ENCODE data around the gene JHY. TPM values are rescaled to one million over a fixed set of nuclear protein-coding genes. Genes with fewer than 3 reads are reported as not detected.

Gene JHY
- total and polyA plus RNA-seq, 10 donors = 1.0 to 5.6 (median 4.4) TPM

DNA sequence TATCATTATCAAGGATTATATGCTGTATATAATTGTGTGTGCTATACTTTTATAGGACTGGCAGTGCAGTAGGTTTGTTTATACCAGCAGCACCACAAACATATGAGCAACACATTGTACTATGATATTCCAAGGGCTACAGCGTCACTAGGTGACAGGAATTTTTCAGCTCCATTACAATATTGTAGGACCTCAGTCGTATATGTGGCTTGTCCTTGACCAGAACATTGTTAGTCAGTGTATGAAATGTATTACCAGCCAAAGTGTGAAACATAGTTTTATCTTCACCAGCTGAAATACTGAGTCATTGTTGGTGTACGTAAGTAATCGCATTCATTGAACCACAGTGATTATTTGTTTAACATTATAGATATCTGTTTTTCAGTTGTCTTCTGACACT lies 20.4 kb downstream of the JHY start:
- 88 to 97% (median 91%) methylated on average over 4 of the region's 4 CpGs for WGBS, 5 donors
- Histone ChIP-seq H3K4me1 (peaks cover 0 to 10% (median 0%) of the 10 kb centered on the region in 6 donors), H3K4me3 (no peak overlapping the region), H3K27me3 (replicated peaks in 1 of 7) (no peaks in the 10 kb centered on the region), H3K36me3 (peaks cover 0 to 15% (median 0%) of the 10 kb centered on the region in 6 donors), H3K27ac (no peak overlapping the region), H3K9me3 (no peaks in the 10 kb centered on the region)
- TF ChIP-seq POLR2AphosphoS5 (IDR thresholded peaks at IDR 0.05) = no peak
- TF ChIP-seq POLR2A (IDR thresholded peaks at IDR 0.05) = no peak
- TF ChIP-seq, protein P1, sequence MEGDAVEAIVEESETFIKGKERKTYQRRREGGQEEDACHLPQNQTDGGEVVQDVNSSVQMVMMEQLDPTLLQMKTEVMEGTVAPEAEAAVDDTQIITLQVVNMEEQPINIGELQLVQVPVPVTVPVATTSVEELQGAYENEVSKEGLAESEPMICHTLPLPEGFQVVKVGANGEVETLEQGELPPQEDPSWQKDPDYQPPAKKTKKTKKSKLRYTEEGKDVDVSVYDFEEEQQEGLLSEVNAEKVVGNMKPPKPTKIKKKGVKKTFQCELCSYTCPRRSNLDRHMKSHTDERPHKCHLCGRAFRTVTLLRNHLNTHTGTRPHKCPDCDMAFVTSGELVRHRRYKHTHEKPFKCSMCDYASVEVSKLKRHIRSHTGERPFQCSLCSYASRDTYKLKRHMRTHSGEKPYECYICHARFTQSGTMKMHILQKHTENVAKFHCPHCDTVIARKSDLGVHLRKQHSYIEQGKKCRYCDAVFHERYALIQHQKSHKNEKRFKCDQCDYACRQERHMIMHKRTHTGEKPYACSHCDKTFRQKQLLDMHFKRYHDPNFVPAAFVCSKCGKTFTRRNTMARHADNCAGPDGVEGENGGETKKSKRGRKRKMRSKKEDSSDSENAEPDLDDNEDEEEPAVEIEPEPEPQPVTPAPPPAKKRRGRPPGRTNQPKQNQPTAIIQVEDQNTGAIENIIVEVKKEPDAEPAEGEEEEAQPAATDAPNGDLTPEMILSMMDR (IDR thresholded peaks at IDR 0.05 in 8 of 11, conservative IDR thresholded peaks at IDR 0.05 in 3 of 11) = no peak
- DNase-seq = no peak
- intact Hi-C loops (cut with DNase I; ENCODE audit: low total_unique reads) = no loop called here

DNA sequence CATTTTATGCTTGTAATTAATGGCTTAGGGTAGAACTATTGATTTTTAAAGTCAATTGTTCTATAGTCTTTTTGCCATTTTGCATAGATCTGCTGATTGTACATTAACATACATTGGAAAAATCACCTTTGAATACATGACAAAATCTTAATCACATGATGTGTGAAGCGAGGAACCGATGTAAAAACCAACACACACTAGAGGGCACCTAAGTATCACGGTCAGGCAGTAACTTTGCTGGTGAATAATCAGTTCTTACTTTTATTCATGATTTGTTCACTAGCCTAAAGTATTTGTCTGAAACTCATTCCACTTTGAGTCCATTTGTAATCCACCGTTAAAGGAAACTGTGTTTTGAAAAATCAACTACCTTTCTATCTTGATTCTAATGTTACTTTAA lies 28.2 kb downstream of the JHY start:
- DNase-seq = no peak
- no peak overlapping the region for H3K4me3 ChIP-seq
- H3K36me3 ChIP-seq = no peaks in the 10 kb centered on the region
- no peaks in the 10 kb centered on the region for H3K9me3 ChIP-seq
- intact Hi-C loops (cut with DNase I; ENCODE audit: low total_unique reads) = no loop called here
- H3K4me1 ChIP-seq = no peaks in the 10 kb centered on the region
- 72 to 87% (median 79%) methylated on average over 4 of the region's 4 CpGs for WGBS, 5 donors
- TF ChIP-seq POLR2AphosphoS5 (IDR thresholded peaks at IDR 0.05) = no peak
- TF ChIP-seq, protein P1 (IDR thresholded peaks at IDR 0.05 in 8 of 11, conservative IDR thresholded peaks at IDR 0.05 in 3 of 11) = no peak
- no peak for TF ChIP-seq POLR2A (IDR thresholded peaks at IDR 0.05)
- H3K27me3 ChIP-seq (replicated peaks in 1 of 7) = no peaks in the 10 kb centered on the region
- no peak overlapping the region for H3K27ac ChIP-seq

DNA sequence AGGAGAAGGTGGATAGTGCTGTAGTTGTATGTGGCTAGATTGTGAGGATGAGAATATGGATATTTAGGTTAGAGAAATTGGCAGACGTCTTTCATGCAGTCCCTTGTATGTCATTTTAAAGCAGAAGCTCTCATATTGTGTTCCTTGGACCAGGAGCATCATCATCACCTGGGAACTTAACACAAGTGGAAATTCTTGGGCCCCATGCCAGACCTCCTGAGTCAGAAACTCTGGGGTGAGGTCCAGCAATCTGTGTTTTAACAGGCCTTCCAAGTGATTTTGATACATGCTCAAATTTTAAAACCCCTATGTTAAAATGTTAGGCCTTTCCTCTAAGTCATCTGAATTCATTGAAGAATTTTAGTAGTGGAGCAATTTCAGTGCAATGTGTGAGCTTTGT lies 34.8 kb downstream of the JHY start:
- H3K27me3 ChIP-seq (replicated peaks in 1 of 7) = no peaks in the 10 kb centered on the region
- WGBS, 5 donors = 79 to 90% (median 85%) methylated on average over 1 of the region's 1 CpG
- intact Hi-C loops (cut with DNase I; ENCODE audit: low total_unique reads) = no loop called here
- TF ChIP-seq POLR2AphosphoS5 (IDR thresholded peaks at IDR 0.05) (no peak), POLR2A (IDR thresholded peaks at IDR 0.05) (no peak)
- TF ChIP-seq, protein P1 (IDR thresholded peaks at IDR 0.05 in 8 of 11, conservative IDR thresholded peaks at IDR 0.05 in 3 of 11) = no peak
- H3K4me3 ChIP-seq = no peak overlapping the region
- no peak for DNase-seq
- no peaks in the 10 kb centered on the region for H3K9me3 ChIP-seq
- H3K27ac ChIP-seq = no peak overlapping the region
- no peaks in the 10 kb centered on the region for H3K4me1 ChIP-seq
- H3K36me3 ChIP-seq = no peaks in the 10 kb centered on the region

DNA sequence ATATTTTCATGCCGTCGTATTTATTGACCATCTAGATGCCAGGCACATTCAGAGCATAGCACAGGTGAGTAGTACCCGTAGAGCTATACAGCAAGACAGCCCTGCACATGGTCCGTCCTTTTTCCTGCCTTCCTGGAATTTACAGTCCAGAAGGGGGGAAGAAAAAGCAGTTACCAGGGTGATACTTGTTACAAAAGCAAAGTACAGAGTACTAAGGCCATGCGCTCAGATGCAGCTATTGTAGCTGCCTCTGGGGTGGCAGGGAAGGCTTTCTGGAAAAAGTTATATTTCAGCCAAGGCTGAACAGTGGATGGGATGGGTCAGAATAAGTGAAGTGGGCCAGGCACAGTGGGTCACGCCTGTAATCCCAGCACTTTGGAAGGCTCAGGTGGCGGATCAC lies 36.2 kb downstream of the JHY start:
- H3K27ac ChIP-seq = no peak overlapping the region
- no peaks in the 10 kb centered on the region for H3K9me3 ChIP-seq
- H3K36me3 ChIP-seq = no peaks in the 10 kb centered on the region
- no peaks in the 10 kb centered on the region for H3K27me3 ChIP-seq (replicated peaks in 1 of 7)
- H3K4me3 ChIP-seq = no peak overlapping the region
- WGBS, 5 donors = 80 to 91% (median 88%) methylated on average over 7 of the region's 7 CpGs
- no peak for DNase-seq
- TF ChIP-seq, protein P1 (IDR thresholded peaks at IDR 0.05 in 8 of 11, conservative IDR thresholded peaks at IDR 0.05 in 3 of 11) = no peak
- TF ChIP-seq POLR2AphosphoS5 (IDR thresholded peaks at IDR 0.05) (no peak), POLR2A (IDR thresholded peaks at IDR 0.05) (no peak)
- H3K4me1 ChIP-seq = no peaks in the 10 kb centered on the region
- intact Hi-C loops (cut with DNase I; ENCODE audit: low total_unique reads) = no loop called here

Data from spleen (tissue), 11 donors.